H1 (cell line): Measurements from ENCODE around the gene RPRML.

ENCODE experiments used
- BRCA1 ChIP-seq: IDR thresholded peaks from 2 replicates; pipeline ENCODE4 v1.6.1; 2012; ENCODE audit warnings: low read depth, low read length, improper control_type of control experiment
- EZH2 ChIP-seq: fragments of 200-600 bp; sonication (generic); IDR thresholded peaks from 2 replicates; pipeline ENCODE4 v1.7.1; 2012; ENCODE audit warnings: low read depth, mild to moderate bottlenecking, moderate library complexity, low read length, inconsistent platforms; ENCODE audit not compliant: severe bottlenecking
- RAD21 ChIP-seq, 2 experiments: IDR thresholded peaks in 1 of 2; conservative IDR thresholded peaks in 1 of 2; 2 replicates each; pipeline ENCODE4 v1.6.1; 2011; ENCODE audit warnings: low read depth in 2 of 2, low read length in 2 of 2, improper control_type of control experiment in 1 of 2, inconsistent platforms in 1 of 2, mild to moderate bottlenecking in 1 of 2, moderate library complexity in 1 of 2
- RBBP5 ChIP-seq: IDR thresholded peaks from 2 replicates; pipeline ENCODE4 v1.7.1; 2012; ENCODE audit warnings: low read depth, mild to moderate bottlenecking, inconsistent platforms, low read length, moderate library complexity, borderline replicate concordance
- TAF1 ChIP-seq: IDR thresholded peaks from 2 replicates; pipeline ENCODE4 v1.6.1; 2011; ENCODE audit warnings: mild to moderate bottlenecking, low read depth, low read length
- TF ChIP-seq, protein P1 (sequence below), 3 experiments: IDR thresholded peaks; 1 replicate in 2 of 3; 2 replicates in 1 of 3; pipeline versions ENCODE4 v1.5.1 to v1.6.1; 2011; ENCODE audit warnings: low read length in 3 of 3, mild to moderate bottlenecking in 3 of 3, inconsistent platforms in 2 of 3, low read depth in 1 of 3, moderate library complexity in 1 of 3; ENCODE audit not compliant: insufficient read depth in 1 of 3; ENCODE audit errors: control extremely low read depth in 1 of 3

DNA sequence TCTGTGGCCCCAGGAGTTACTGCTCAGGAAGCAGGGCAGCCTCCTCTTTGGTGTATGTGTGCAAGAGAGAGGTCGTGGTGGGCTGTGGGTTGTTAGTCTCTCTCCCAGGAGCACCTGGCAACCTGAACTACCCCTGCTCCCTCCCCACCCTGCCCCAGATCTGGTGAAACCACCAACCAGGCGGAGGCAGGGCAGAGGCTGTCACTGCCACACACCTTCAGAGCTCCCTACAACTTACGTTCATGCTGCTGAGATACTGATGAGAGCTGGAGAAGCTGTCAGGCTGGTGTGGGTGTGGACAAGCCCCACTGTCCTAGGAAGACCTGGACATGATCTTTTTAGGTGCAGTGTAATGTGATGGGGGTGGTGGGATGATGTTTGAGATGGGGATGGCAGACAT, 31.8 kb downstream of the RPRML start:
- TF ChIP-seq EZH2 = no peak
- TF ChIP-seq, protein P1, sequence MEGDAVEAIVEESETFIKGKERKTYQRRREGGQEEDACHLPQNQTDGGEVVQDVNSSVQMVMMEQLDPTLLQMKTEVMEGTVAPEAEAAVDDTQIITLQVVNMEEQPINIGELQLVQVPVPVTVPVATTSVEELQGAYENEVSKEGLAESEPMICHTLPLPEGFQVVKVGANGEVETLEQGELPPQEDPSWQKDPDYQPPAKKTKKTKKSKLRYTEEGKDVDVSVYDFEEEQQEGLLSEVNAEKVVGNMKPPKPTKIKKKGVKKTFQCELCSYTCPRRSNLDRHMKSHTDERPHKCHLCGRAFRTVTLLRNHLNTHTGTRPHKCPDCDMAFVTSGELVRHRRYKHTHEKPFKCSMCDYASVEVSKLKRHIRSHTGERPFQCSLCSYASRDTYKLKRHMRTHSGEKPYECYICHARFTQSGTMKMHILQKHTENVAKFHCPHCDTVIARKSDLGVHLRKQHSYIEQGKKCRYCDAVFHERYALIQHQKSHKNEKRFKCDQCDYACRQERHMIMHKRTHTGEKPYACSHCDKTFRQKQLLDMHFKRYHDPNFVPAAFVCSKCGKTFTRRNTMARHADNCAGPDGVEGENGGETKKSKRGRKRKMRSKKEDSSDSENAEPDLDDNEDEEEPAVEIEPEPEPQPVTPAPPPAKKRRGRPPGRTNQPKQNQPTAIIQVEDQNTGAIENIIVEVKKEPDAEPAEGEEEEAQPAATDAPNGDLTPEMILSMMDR (IDR thresholded peaks at IDR 0.05; ENCODE audit: control extremely low read depth in 1 of 3, insufficient read depth in 1 of 3, low read depth in 1 of 3, low read length in 3 of 3) = no peak
- TF ChIP-seq BRCA1 = no peak
- no peak for TF ChIP-seq TAF1
- no peak for TF ChIP-seq RAD21 (IDR thresholded peaks at IDR 0.05 in 1 of 2, conservative IDR thresholded peaks at IDR 0.05 in 1 of 2; ENCODE audit: low read depth in 2 of 2, low read length in 2 of 2)
- TF ChIP-seq RBBP5 = no peak
